HepG2 (cell line): ENCODE data around the gene ZMYND8. TPM values are rescaled to one million over a fixed set of nuclear protein-coding genes. Genes with fewer than 3 reads are reported as not detected.

Experiments used
- ATF3 ChIP-seq: sonication (generic); formaldehyde crosslinking; IDR thresholded peaks from 2 replicates; pipeline ENCODE4 v1.4.0; 2020; ENCODE audit warnings: missing genetic modification reagents
- CEBPG ChIP-seq: IDR thresholded peaks from 2 replicates; pipeline ENCODE4 v1.6.1; 2016
- E2F2 ChIP-seq: sonication (generic); formaldehyde crosslinking; IDR thresholded peaks from 2 replicates; pipeline ENCODE4 v1.4.0; 2020; ENCODE audit warnings: missing genetic modification reagents, borderline replicate concordance
- GATA4 ChIP-seq: sonication (generic); IDR thresholded peaks from 2 replicates; pipeline ENCODE4 v1.6.1; 2016; ENCODE audit warnings: antibody characterized with exemption, low read depth, borderline replicate concordance
- HNF4A ChIP-seq: sonication (generic); formaldehyde crosslinking; IDR thresholded peaks from 2 replicates; pipeline ENCODE4 v1.4.0; 2020; ENCODE audit warnings: missing genetic modification reagents
- IRF1 ChIP-seq: sonication (generic); formaldehyde crosslinking; IDR thresholded peaks from 2 replicates; pipeline ENCODE4 v1.4.0; 2020; ENCODE audit warnings: low read depth, mild to moderate bottlenecking, missing genetic modification reagents
- IRF9 ChIP-seq: sonication (generic); formaldehyde crosslinking; IDR thresholded peaks from 2 replicates; pipeline ENCODE4 v1.8.0; 2022; ENCODE audit warnings: missing genetic modification reagents, mild to moderate bottlenecking, borderline replicate concordance
- KDM3A ChIP-seq: IDR thresholded peaks from 2 replicates; pipeline ENCODE4 v1.6.1; 2018; ENCODE audit warnings: low read depth, missing compliant biosample characterization
- MIER2 ChIP-seq: IDR thresholded peaks from 2 replicates; pipeline ENCODE4 v1.6.1; 2016; ENCODE audit warnings: missing biosample characterization, missing genetic modification reagents
- NRL ChIP-seq: sonication (generic); formaldehyde crosslinking; IDR thresholded peaks from 2 replicates; pipeline ENCODE4 v1.5.0; 2020; ENCODE audit warnings: missing genetic modification reagents, mild to moderate bottlenecking, moderate library complexity, borderline replicate concordance
- SNAPC4 ChIP-seq: sonication (generic); formaldehyde crosslinking; IDR thresholded peaks from 2 replicates; pipeline ENCODE4 v1.4.0; 2020; ENCODE audit warnings: mild to moderate bottlenecking, missing genetic modification reagents
- ZBTB43 ChIP-seq: sonication (generic); formaldehyde crosslinking; conservative IDR thresholded peaks from 2 replicates; pipeline ENCODE4 v1.4.0; 2020; ENCODE audit warnings: missing genetic modification reagents
- ZFX ChIP-seq: sonication (generic); formaldehyde crosslinking; IDR thresholded peaks from 2 replicates; pipeline ENCODE4 v1.4.0; 2020; ENCODE audit warnings: mild to moderate bottlenecking, low read depth, missing genetic modification reagents, moderate library complexity
- ZKSCAN5 ChIP-seq: sonication (generic); formaldehyde crosslinking; IDR thresholded peaks from 2 replicates; pipeline ENCODE4 v1.5.1; 2020; ENCODE audit warnings: mild to moderate bottlenecking, missing genetic modification reagents
- ZNF256 ChIP-seq: sonication (generic); formaldehyde crosslinking; conservative IDR thresholded peaks from 2 replicates; pipeline ENCODE4 v1.4.0; 2020; ENCODE audit warnings: missing genetic modification reagents
- ZNF441 ChIP-seq: sonication (generic); formaldehyde crosslinking; IDR thresholded peaks from 2 replicates; pipeline ENCODE4 v1.7.0; 2021; ENCODE audit warnings: missing genetic modification reagents, borderline replicate concordance
- ZNF580 ChIP-seq: IDR thresholded peaks from 2 replicates; pipeline ENCODE4 v1.6.1; 2016; ENCODE audit warnings: low read depth, borderline replicate concordance
- ZNF776 ChIP-seq: sonication (generic); formaldehyde crosslinking; IDR thresholded peaks from 2 replicates; pipeline ENCODE4 v1.4.0; 2020; ENCODE audit warnings: mild to moderate bottlenecking, missing genetic modification reagents
- polyA plus RNA-seq, 8 experiments: library from polyadenylated mRNA; depleted of rRNA in 3 of 8; stranded (reverse) in 7 of 8; unstranded in 1 of 8; fragments of >200 nt; fragmentation: Illumina TruSeq in 4 of 8; extraction: Trizol in 4 of 8; gene quantifications; 2 replicates each; pipeline versions ENCODE4 v1.2.1 to v1.2.3, GENCODE V29; 2011 to 2016; ENCODE audit warnings: low read depth in 4 of 8, missing spikeins in 1 of 8, mixed read lengths in 1 of 8; ENCODE audit not compliant: insufficient read depth in 1 of 8
- total RNA-seq, 5 experiments: library from RNA; depleted of rRNA; stranded (reverse); fragments of >200 nt; fragmentation: Illumina TruSeq; extraction: Trizol; gene quantifications; 2 replicates each; pipeline ENCODE4 v1.2.3, GENCODE V29; 2016; ENCODE audit warnings: low read depth in 1 of 5

Gene ZMYND8
- total and polyA plus RNA-seq, 2 of the 13 experiments (the other 11 are each of a cell fraction or from before 2014, with no cell fraction given): 53.9 to 84.7 TPM

GRCh38 chr20:47352332-47353238, 3.9 kb downstream of the ZMYND8 start (continued):
- TF ChIP-seq NRL (CRISPR knock-in tag) (no peak), ZNF256 (CRISPR knock-in tag) (0 out of 2 replicates have a peak, but pooled peaks have one; percentile 42), IRF9 (CRISPR knock-in tag) (peak; percentile 89; the same call in 1 of the 2 replicates), GATA4 (no peak), SNAPC4 (CRISPR knock-in tag) (peak; percentile 74; the same call in 1 of the 2 replicates), E2F2 (CRISPR knock-in tag) (no peak), ATF3 (no peak), ZNF580 (CRISPR knock-in tag) (0 out of 2 replicates have a peak, but pooled peaks have one; percentile 13), HNF4A (CRISPR knock-in tag) (0 out of 2 replicates have a peak, but pooled peaks have one; percentile 15), ZNF776 (CRISPR knock-in tag) (peak; percentile 55; the same call in 1 of the 2 replicates), ZFX (no peak; the same call in 1 of the 2 replicates), MIER2 (CRISPR knock-in tag) (no peak), ZBTB43 (CRISPR knock-in tag) (no peak), ZKSCAN5 (no peak), ZNF441 (CRISPR knock-in tag) (no peak), KDM3A (CRISPR knock-in tag) (no peak), IRF1 (CRISPR knock-in tag) (no peak), CEBPG (CRISPR knock-in tag) (no peak)
